CD14-positive monocyte (primary cell): Measurements from ENCODE around the gene CAPS. TPM values are rescaled to one million over a fixed set of nuclear protein-coding genes. Genes with fewer than 3 reads are reported as not detected.
A peak's percentile ranks its signal among the peaks of the same experiment; 100 is the strongest.

Experiments used
- DNase-seq, 3 donors: peaks; one replicate each; pipeline ENCODE4 v3.0.0-alpha.2; 2011 to 2022
- H2AFZ ChIP-seq: 2 replicates; pipeline ENCODE4 v1.6.0; 2012; ENCODE audit warnings: mild to moderate bottlenecking, low read depth, low read length, inconsistent platforms; ENCODE audit not compliant: insufficient read depth, poor library complexity, severe bottlenecking
- H3K27ac ChIP-seq, 2 donors: 1 replicate in 1 of 2; 2 replicates in 1 of 2; pipeline ENCODE4 v1.5.1; 2012 to 2013; ENCODE audit warnings: low read length in 2 of 2, control low read depth in 1 of 2, inconsistent platforms in 1 of 2, low read depth in 1 of 2, mild to moderate bottlenecking in 1 of 2
- H3K27me3 ChIP-seq, 2 donors: one replicate each; pipeline versions ENCODE4 v1.6.0 to v1.6.1; 2011 to 2013; ENCODE audit warnings: low read length in 2 of 2; ENCODE audit not compliant: control insufficient read depth in 2 of 2, insufficient read depth in 2 of 2
- H3K36me3 ChIP-seq, 2 donors: replicated peaks in 1 of 2; 1 replicate in 1 of 2; 2 replicates in 1 of 2; pipeline versions ENCODE4 v1.5.1 to v1.6.1; 2012 to 2013; ENCODE audit warnings: low read length in 2 of 2, control low read depth in 1 of 2, inconsistent platforms in 1 of 2, mild to moderate bottlenecking in 1 of 2; ENCODE audit not compliant: insufficient read depth in 2 of 2, control insufficient read depth in 1 of 2
- H3K4me1 ChIP-seq, 2 donors: 1 replicate in 1 of 2; 2 replicates in 1 of 2; pipeline versions ENCODE4 v1.5.1 to v1.6.1; 2012 to 2013; ENCODE audit warnings: low read length in 2 of 2, control low read depth in 1 of 2, inconsistent platforms in 1 of 2, mild to moderate bottlenecking in 1 of 2, moderate library complexity in 1 of 2; ENCODE audit not compliant: insufficient read depth in 2 of 2, control insufficient read depth in 1 of 2
- H3K4me2 ChIP-seq: replicated peaks from 2 replicates; pipeline ENCODE3; 2012; ENCODE audit warnings: low read length, moderate library complexity, mild to moderate bottlenecking; ENCODE audit not compliant: poor library complexity, severe bottlenecking; ENCODE audit errors: extremely low read depth
- H3K4me3 ChIP-seq, 3 experiments: fragments of 200-600 bp in 1 of 3; sonication (generic) in 1 of 3; replicated peaks in 1 of 3; 1 replicate in 2 of 3; 2 replicates in 1 of 3; pipeline ENCODE4 v1.5.1; 2011 to 2013; ENCODE audit warnings: low read length in 3 of 3, mild to moderate bottlenecking in 3 of 3, control low read depth in 2 of 3, low read depth in 2 of 3, inconsistent platforms in 1 of 3, moderate library complexity in 1 of 3
- H3K79me2 ChIP-seq: 2 replicates; pipeline ENCODE4 v1.6.0; 2012; ENCODE audit warnings: mild to moderate bottlenecking, control low read depth, inconsistent platforms, low read length, moderate library complexity; ENCODE audit not compliant: insufficient read depth
- H3K9ac ChIP-seq: 2 replicates; pipeline ENCODE4 v1.6.0; 2017; ENCODE audit warnings: low read length, mild to moderate bottlenecking; ENCODE audit not compliant: insufficient read depth, poor library complexity, severe bottlenecking
- H3K9me3 ChIP-seq, 2 donors: replicated peaks in 1 of 2; 1 replicate in 1 of 2; 2 replicates in 1 of 2; pipeline versions ENCODE4 v1.5.1 to v1.6.1; 2012 to 2013; ENCODE audit warnings: low read length in 2 of 2, control low read depth in 1 of 2; ENCODE audit not compliant: control insufficient read depth in 1 of 2, insufficient read depth in 1 of 2
- H4K20me1 ChIP-seq: 2 replicates; pipeline ENCODE4 v1.6.0; 2012; ENCODE audit warnings: mild to moderate bottlenecking, low read length, control low read depth, moderate library complexity; ENCODE audit not compliant: insufficient read depth
- H3K27ac Mint-ChIP-seq, 7 donors: one replicate each; pipeline ENCODE4 v1.8.0; 2020; ENCODE audit warnings: mild to moderate bottlenecking in 7 of 7, mixed read lengths in 7 of 7, moderate library complexity in 6 of 7, inconsistent platforms in 2 of 7
- H3K27me3 Mint-ChIP-seq, 3 donors: one replicate each; pipeline ENCODE4 v1.8.0; 2021 to 2022; ENCODE audit warnings: low read depth in 3 of 3, mild to moderate bottlenecking in 3 of 3, mixed read lengths in 3 of 3, moderate library complexity in 3 of 3, inconsistent platforms in 1 of 3
- H3K36me3 Mint-ChIP-seq, 2 donors: one replicate each; pipeline ENCODE4 v1.8.0; 2020; ENCODE audit warnings: mixed read lengths in 2 of 2, inconsistent platforms in 1 of 2, mild to moderate bottlenecking in 1 of 2
- H3K4me1 Mint-ChIP-seq: one replicate; pipeline ENCODE4 v1.8.0; 2020; ENCODE audit warnings: mild to moderate bottlenecking, mixed read lengths
- H3K4me3 Mint-ChIP-seq, 2 donors: one replicate each; pipeline ENCODE4 v1.8.0; 2020; ENCODE audit warnings: mild to moderate bottlenecking in 2 of 2, mixed read lengths in 2 of 2, moderate library complexity in 1 of 2
- H3K9me3 Mint-ChIP-seq, 7 donors: one replicate each; pipeline ENCODE4 v1.8.0; 2020 to 2022; ENCODE audit warnings: mixed read lengths in 7 of 7, mild to moderate bottlenecking in 6 of 7, moderate library complexity in 6 of 7, inconsistent platforms in 2 of 7
- CTCF ChIP-seq: fragments of 200-600 bp; IDR thresholded peaks from one replicate; pipeline ENCODE4 v1.8.0; 2022; ENCODE audit warnings: antibody characterized with exemption, mild to moderate bottlenecking
- WGBS: methylation state at CpG from one replicate; pipeline ENCODE4 v1.1.5; 2013; ENCODE audit warnings: missing lambda C conversion rate; ENCODE audit not compliant: insufficient coverage; 5-methylcytosine and 5-hydroxymethylcytosine counted together
- intact Hi-C, 2 donors: fragments of 100-400 bp; cut with micrococcal nuclease; formaldehyde crosslinking; loops; one replicate each; pipeline versions ENCODE4 v1.15.0 to v1.15.1; 2023
- polyA plus RNA-seq, 3 donors: library from polyadenylated mRNA; depleted of rRNA in 1 of 3; unstranded in 2 of 3; stranded (reverse) in 1 of 3; fragments of 300-500 nt in 2 of 3; fragments of >200 nt in 1 of 3; fragmentation: Illumina TruSeq in 2 of 3; gene quantifications; 1 replicate in 2 of 3; 2 replicates in 1 of 3; pipeline ENCODE4 v1.2.3, GENCODE V29; 2012 to 2021

Gene CAPS
- polyA plus RNA-seq, 3 donors = 0.34 to 34.8 (median 0.72) TPM

GRCh38 chr19:5880196-5880595 is 33.9 kb upstream of the CAPS start:
- Histone ChIP-seq H3K4me3 (no peak overlapping the region), H3K4me2 (no peak overlapping the region), H3K9me3 (no peaks in the 10 kb centered on the region), H3K27ac (no peak overlapping the region), H3K27me3 (peaks cover 0 to 8% of the 10 kb centered on the region in 2 donors), H3K4me1 (no peaks in the 10 kb centered on the region), H3K9ac (no peak overlapping the region), H2AFZ (no peak overlapping the region), H4K20me1 (no peaks in the 10 kb centered on the region), H3K36me3 (no peaks in the 10 kb centered on the region), H3K79me2 (no peaks in the 10 kb centered on the region)
- Mint-ChIP-seq H3K9me3 (peaks cover 0 to 4% (median 0%) of the 10 kb centered on the region in 7 donors), H3K27me3 (peaks cover 22 to 29% (median 29%) of the 10 kb centered on the region in 3 donors), H3K4me3 (peak overlapping the region in 1 of 2 donors; percentile 62), H3K36me3 (no peaks in the 10 kb centered on the region), H3K4me1 (peaks cover 6% of the 10 kb centered on the region), H3K27ac (no peak overlapping the region)
- TF ChIP-seq CTCF = no peak
- WGBS = 91% methylated on average over 3 of the region's 6 CpGs
- DNase-seq = no peak
- intact Hi-C loops = no loop called here

DNA sequence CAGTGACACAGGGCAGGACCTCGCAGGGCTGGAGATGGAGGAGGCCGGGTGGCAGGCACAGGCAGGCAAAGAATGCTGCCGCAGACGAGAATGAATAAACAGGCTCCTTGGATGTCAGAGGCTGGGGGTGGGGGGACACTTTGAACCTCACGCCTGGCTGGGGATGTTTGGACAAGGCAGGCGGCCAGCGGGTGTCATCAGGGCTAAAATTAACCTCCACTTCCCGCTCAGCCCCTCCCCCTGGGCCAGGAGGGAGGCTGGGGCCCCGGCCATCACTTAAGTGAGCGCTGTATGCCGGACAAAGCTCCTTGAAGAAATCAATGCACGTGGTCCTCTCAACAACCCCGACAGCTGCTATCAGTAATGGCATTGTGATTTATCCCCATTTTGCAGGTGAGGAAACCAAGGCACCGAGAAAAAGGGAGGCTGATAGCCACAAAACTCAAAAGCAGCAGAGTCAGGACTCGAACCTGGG is 33.4 kb upstream of the CAPS start:
- 38% methylated on average over 12 of the region's 15 CpGs for WGBS
- H3K79me2 ChIP-seq = no peaks in the 10 kb centered on the region
- no peaks in the 10 kb centered on the region for H4K20me1 ChIP-seq

More for the DNA sequence above, 33.4 kb upstream of the CAPS start:
- Mint-ChIP-seq H3K4me1 (peaks cover 6% of the 10 kb centered on the region), H3K4me3 (no peak overlapping the region), H3K27me3 (peaks cover 22 to 29% (median 29%) of the 10 kb centered on the region in 3 donors), H3K9me3 (peaks cover 0 to 4% (median 0%) of the 10 kb centered on the region in 7 donors), H3K27ac (peak overlapping the region in 1 of 7 donors; percentile 57), H3K36me3 (no peaks in the 10 kb centered on the region)
- no peak overlapping the region for H3K4me2 ChIP-seq
- H3K4me1 ChIP-seq = no peaks in the 10 kb centered on the region
- DNase-seq = no peak
- H3K36me3 ChIP-seq = no peaks in the 10 kb centered on the region
- no peak overlapping the region for H2AFZ ChIP-seq
- no peak overlapping the region for H3K27ac ChIP-seq
- no peak overlapping the region for H3K4me3 ChIP-seq
- H3K9me3 ChIP-seq = no peaks in the 10 kb centered on the region
- no peak for TF ChIP-seq CTCF
- peaks cover 0 to 8% of the 10 kb centered on the region in 2 donors for H3K27me3 ChIP-seq
- no peak overlapping the region for H3K9ac ChIP-seq
- intact Hi-C loops = no loop called here
